ENCODE data around the gene SFI1. TPM values are rescaled to one million over a fixed set of nuclear protein-coding genes. Genes with fewer than 3 reads are reported as not detected.
"Not testable (repeated sequence)": the region's sequence is repeated elsewhere in the genome, so short reads cannot be mapped to it uniquely, and the experiment has no call there.

The SFI1 gene
- polyA plus RNA-seq, 6 donors from 2014 or later = 3.3 to 21.1 (median 8.7) TPM

DNA sequence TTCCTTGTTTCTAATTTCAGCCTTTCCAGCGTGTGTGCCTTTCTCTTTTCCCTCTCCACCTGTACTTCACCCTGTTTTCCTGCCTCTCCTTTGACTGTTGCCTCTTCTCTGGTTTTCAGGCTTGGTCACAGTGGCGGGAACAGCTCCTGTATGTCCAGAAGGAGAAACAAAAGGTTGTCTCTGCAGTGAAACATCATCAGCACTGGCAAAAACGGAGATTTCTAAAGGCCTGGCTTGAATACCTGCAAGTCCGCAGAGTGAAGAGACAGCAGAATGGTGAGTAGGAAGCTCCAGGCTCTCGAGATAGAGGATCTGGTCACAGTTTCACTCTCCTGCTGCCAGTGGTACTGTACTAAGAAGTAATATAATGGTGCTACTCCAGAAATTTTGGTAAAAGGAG lies 76.6 kb downstream of the SFI1 start:
- Mint-ChIP-seq H3K27ac (no peak overlapping the region), H3K4me3 (no peak overlapping the region), H3K4me1 (peaks cover 0 to 5% (median 0%) of the 10 kb centered on the region in 3 donors), H3K36me3 (peaks cover 7 to 17% of the 10 kb centered on the region in 2 donors), H3K27me3 (no peaks in the 10 kb centered on the region), H3K9me3 (no peaks in the 10 kb centered on the region)
- no peak for DNase-seq
- no peak for ATAC-seq (ENCODE audit: low read depth in 2 of 2)

DNA sequence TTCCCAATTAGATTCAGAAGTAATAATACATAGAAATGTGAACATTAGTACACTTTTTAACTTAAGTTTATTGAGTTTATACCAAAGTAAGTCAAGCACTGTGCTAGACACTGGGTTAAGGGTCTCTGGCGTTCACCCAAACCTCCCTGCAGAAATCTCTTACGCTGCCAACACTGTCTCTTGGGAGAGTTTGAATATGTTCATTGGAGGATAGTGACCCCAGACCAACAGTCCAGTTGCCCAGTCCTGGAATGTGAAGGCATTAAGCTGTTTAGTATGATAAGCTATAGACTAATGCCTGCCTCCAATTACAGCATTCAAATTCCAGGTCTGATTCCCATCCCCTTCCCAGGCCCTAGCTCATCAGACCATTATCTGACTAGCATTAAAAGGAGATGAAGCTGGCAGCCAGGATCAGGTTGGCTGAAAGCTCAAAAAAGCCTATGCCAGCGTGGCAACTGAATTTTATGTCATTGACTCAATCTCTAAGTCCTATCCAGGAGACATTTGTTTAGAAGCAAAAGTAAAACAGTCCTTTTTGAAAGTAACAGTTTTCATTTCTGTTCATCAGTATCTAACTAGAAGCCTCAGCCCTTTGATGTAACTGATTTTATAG lies 77.8 kb downstream of the SFI1 start:
- peaks cover 7 to 17% of the 10 kb centered on the region in 2 donors for H3K36me3 Mint-ChIP-seq
- H3K27ac Mint-ChIP-seq = no peak overlapping the region
- no peak for DNase-seq
- peaks cover 0 to 3% (median 0%) of the 10 kb centered on the region in 3 donors for H3K4me1 Mint-ChIP-seq
- H3K27me3 Mint-ChIP-seq = no peaks in the 10 kb centered on the region
- no peak overlapping the region for H3K4me3 Mint-ChIP-seq
- ATAC-seq (ENCODE audit: low read depth in 2 of 2) = no peak
- H3K9me3 Mint-ChIP-seq = no peaks in the 10 kb centered on the region

DNA sequence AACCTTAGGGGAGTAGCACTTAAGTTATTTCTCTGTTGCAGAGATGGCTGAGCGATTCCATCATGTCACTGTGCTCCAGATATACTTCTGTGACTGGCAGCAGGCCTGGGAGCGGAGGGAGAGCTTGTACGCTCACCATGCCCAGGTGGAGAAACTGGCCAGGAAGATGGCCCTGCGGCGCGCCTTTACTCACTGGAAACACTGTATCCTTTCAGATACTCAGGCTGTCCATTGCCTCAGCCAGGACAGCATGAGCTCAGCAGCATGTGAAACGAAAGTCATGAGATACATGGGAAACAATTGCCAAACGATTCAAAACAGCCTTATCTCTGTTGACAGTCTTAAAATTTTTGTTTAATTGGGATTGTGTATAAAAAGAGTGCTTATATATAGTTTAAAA lies 78.9 kb downstream of the SFI1 start:
- Mint-ChIP-seq H3K4me1 (no peaks in the 10 kb centered on the region), H3K36me3 (peaks cover 7 to 21% of the 10 kb centered on the region in 2 donors), H3K27ac (no peak overlapping the region), H3K4me3 (peak overlapping the region in 1 of 8 donors; percentile 66), H3K9me3 (no peaks in the 10 kb centered on the region), H3K27me3 (no peaks in the 10 kb centered on the region)
- ATAC-seq (ENCODE audit: low read depth in 2 of 2) (no peak), DNase-seq (no peak)

DNA sequence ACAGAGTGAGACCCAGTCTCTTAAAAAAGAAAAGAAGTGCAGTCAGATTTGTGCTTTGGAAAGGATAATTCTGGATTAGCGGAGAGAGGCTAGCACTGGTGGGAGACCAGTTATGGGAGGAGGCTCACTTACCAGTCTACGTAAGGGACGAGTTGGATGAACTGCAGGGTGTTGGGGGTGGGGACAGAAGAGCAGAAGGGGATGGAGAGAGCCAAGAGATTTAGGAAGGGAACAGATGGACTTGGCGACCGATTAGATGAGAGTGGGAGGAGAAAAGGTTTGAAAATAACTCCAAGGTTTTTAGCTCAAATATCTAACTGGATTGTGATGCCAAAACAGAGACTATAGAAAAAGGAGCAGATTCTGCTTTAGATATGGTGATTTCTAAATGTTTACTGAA lies 81.4 kb downstream of the SFI1 start:
- Mint-ChIP-seq H3K36me3 (peaks cover 7 to 22% of the 10 kb centered on the region in 2 donors), H3K4me1 (peaks cover 5 to 6% (median 5%) of the 10 kb centered on the region in 3 donors), H3K9me3 (no peaks in the 10 kb centered on the region), H3K4me3 (no peak overlapping the region), H3K27ac (no peak overlapping the region), H3K27me3 (no peaks in the 10 kb centered on the region)
- DNase-seq = no peak
- ATAC-seq (ENCODE audit: low read depth in 2 of 2) = no peak

DNA sequence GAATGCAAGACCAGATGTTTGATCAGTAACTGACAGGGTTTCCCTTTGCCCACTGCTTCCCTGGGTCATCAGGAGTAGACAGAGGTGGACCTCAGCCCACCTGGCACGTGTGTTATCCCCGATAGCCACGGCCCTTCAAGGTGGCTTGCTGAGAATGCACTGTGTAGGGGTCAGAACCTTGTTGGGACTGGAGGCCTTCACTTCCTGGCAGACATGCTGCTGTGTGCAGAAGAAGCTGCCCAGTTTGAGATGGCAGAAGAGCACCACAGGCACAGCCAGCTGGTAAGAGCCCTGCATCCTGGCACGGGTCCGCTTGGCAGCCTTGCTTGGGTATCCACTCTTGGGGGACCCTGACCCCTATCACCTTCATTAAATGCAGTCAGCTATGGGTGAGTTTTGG lies 81.8 kb downstream of the SFI1 start:
- Mint-ChIP-seq H3K9me3 (no peaks in the 10 kb centered on the region), H3K36me3 (peaks cover 7 to 22% of the 10 kb centered on the region in 2 donors), H3K27ac (no peak overlapping the region), H3K4me3 (no peak overlapping the region), H3K4me1 (peaks cover 5 to 8% (median 6%) of the 10 kb centered on the region in 3 donors), H3K27me3 (no peaks in the 10 kb centered on the region)
- DNase-seq (no peak), ATAC-seq (ENCODE audit: low read depth in 2 of 2) (no peak)

DNA sequence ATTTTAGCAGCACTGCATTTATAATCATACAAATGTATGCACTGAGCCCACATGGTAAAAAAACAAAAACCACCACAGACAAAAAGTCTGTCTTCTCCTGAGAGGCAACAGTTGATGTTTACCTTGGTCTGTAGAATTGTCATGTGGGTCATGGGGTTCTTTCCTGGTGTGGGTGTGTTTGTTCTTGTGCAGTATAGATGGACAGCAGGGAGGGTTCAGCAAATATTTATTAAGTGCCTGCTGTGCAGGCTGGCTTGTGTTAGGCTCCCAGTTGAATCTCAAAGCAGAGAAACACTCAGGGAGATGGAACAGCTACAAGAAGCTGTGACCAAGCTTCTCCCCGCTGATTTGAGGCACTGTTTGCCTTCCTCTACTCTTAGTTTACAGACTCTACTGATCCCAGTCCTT lies 83.5 kb downstream of the SFI1 start:
- Mint-ChIP-seq H3K4me3 (peak overlapping the region in 1 of 8 donors; percentile 56), H3K36me3 (peaks cover 7 to 19% of the 10 kb centered on the region in 2 donors), H3K9me3 (no peaks in the 10 kb centered on the region)

DNA sequence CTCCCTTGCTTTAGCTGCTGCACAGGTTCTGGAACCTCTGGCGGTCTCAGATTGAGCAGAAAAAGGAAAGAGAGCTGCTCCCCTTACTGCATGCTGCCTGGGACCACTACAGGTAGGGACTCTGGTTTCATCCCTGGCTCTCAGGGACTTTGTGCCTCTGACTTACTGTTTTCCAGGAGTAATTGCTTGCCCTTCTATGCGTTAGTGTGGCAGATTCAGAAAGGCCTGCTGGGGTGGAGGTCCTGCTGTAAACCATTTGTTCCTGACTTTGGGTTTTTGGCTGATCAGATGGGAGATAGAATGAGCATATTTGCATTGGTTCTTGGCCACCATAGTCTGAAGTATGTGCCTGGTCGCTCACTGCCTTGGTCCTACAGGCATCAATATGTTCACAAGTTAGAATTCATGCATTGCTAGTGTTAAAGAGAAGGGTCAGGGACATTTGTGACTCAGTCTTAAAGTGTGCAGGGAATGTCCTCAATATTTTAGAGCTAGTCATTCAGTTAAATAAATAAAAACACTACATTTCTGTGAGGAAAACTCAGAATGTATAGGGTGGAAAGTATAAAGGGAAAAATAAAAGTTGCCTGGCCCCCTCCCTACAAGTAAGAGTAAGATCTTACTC lies 87.6 kb downstream of the SFI1 start:
- H3K36me3 Mint-ChIP-seq = peaks cover 14 to 22% of the 10 kb centered on the region in 2 donors
- ATAC-seq (ENCODE audit: low read depth in 2 of 2) (no peak), DNase-seq (no peak)
- no peaks in the 10 kb centered on the region for H3K27me3 Mint-ChIP-seq
- H3K4me3 Mint-ChIP-seq = no peak overlapping the region
- H3K9me3 Mint-ChIP-seq = no peaks in the 10 kb centered on the region
- H3K27ac Mint-ChIP-seq = peak overlapping the region in 1 of 6 donors; percentile 8
- H3K4me1 Mint-ChIP-seq = peaks cover 5 to 9% (median 8%) of the 10 kb centered on the region in 3 donors

More for the DNA sequence above, 83.5 kb downstream of the SFI1 start:
- Mint-ChIP-seq H3K4me1 (peaks cover 5 to 9% (median 8%) of the 10 kb centered on the region in 3 donors), H3K27me3 (no peaks in the 10 kb centered on the region), H3K27ac (peak overlapping the region in 1 of 6 donors; percentile 55)
- DNase-seq (no peak), ATAC-seq (ENCODE audit: low read depth in 2 of 2) (no peak)

DNA sequence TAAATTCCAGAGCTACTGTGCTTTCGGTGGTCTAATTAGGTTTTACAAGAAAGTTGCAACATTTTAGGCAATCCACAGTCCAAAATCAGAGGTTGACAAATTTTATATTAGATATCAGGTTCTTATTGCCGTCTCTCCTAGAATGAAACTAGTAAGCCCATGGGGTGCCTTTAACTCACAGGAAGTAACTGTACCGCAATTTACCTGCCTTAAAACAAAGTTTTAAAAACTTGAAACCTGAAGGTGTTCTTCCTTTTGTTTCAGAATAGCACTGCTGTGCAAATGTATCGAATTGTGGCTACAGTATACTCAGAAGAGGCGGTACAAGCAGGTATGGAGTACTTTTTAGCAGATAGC lies 88.4 kb downstream of the SFI1 start:
- Mint-ChIP-seq H3K9me3 (no peaks in the 10 kb centered on the region), H3K4me3 (no peak overlapping the region), H3K36me3 (peaks cover 14 to 26% of the 10 kb centered on the region in 2 donors), H3K27ac (no peak overlapping the region), H3K4me1 (peaks cover 5 to 9% (median 8%) of the 10 kb centered on the region in 3 donors), H3K27me3 (no peaks in the 10 kb centered on the region)
- DNase-seq (no peak), ATAC-seq (ENCODE audit: low read depth in 2 of 2) (no peak)

DNA sequence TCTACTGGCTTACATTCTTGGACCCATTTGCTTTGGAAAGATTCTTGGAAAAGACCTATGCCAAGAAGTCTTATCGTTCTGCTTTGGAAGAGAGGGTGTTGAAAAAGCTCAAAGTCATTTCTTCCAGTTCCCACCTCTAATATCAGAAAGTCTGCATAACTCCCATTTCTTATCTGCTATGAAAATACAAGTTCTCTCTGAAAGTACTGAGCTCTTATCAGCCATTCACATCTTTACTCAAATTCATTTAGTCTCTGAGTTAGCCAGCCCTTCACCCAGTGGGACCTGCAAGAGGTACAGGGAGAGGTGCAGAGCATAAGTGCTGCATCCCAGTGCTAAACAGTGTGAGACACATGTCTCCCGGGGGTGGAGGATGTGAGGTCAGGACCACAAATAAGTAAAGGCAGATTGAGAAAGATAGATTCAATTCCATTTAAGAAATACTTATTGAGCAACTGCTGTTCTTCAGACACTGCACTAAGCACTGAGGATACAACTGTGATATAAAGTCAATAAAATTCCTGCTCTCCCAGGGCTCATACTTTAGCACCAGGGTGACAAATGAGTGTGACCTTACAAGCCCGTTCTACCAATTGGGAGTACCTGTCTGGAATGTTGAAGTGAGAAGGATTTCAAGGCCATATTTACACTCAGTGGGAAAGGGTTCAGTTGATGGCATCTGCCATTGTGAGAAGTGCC lies 89.0 kb downstream of the SFI1 start:
- H3K27ac Mint-ChIP-seq = no peak overlapping the region
- H3K36me3 Mint-ChIP-seq = peaks cover 14 to 21% of the 10 kb centered on the region in 2 donors
- no peaks in the 10 kb centered on the region for H3K9me3 Mint-ChIP-seq
- H3K27me3 Mint-ChIP-seq = no peaks in the 10 kb centered on the region
- no peak for ATAC-seq (ENCODE audit: low read depth in 2 of 2)
- peak overlapping the region in 1 of 8 donors; percentile 60 for H3K4me3 Mint-ChIP-seq
- DNase-seq = no peak
- H3K4me1 Mint-ChIP-seq = peaks cover 5 to 9% (median 8%) of the 10 kb centered on the region in 3 donors

DNA sequence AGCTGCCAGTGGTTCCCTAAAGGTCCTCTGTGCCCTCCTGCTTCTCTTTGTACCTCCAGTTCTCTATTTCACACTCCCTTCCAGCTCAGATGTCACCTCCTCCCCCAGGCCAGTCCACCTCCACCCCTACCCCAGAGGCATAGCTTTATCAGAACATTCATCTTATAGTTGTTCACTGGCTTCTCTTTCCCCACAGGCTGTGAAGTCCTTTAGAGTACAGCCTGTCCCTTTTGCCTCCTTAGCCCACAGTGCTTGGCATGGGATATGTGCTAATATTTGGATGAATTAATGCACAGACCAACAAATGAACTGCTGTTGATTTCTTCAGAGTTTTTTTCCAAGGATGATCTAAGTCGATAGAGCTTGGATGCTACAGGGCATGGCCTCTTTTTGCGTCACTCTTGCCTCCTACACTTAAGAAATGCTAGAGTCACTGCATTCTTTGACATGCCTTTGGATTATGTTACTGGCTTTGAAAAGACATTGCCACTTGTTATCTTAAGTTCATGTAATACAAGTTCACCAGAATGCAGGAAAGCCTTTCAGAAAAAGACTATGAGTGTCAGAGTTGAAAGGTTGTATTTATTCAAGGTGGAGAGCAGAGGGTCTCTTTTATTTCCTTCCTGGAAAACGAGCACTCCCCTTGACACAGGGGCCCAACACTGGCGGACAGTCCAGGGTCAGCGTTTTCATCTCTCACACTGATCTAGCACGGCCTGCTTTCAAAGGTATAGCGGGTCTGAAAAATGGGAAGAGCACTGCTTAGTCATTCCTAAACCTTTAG lies 90.0 kb downstream of the SFI1 start:
- peaks cover 5 to 9% (median 8%) of the 10 kb centered on the region in 3 donors for H3K4me1 Mint-ChIP-seq
- peak overlapping the region in 1 of 6 donors; percentile 82 for H3K27ac Mint-ChIP-seq
- no peak for DNase-seq
- no peaks in the 10 kb centered on the region for H3K9me3 Mint-ChIP-seq
- peaks cover 14 to 21% of the 10 kb centered on the region in 2 donors for H3K36me3 Mint-ChIP-seq
- no peaks in the 10 kb centered on the region for H3K27me3 Mint-ChIP-seq
- peak overlapping the region in 1 of 8 donors; percentile 17 for H3K4me3 Mint-ChIP-seq
- no peak for ATAC-seq (ENCODE audit: low read depth in 2 of 2)

DNA sequence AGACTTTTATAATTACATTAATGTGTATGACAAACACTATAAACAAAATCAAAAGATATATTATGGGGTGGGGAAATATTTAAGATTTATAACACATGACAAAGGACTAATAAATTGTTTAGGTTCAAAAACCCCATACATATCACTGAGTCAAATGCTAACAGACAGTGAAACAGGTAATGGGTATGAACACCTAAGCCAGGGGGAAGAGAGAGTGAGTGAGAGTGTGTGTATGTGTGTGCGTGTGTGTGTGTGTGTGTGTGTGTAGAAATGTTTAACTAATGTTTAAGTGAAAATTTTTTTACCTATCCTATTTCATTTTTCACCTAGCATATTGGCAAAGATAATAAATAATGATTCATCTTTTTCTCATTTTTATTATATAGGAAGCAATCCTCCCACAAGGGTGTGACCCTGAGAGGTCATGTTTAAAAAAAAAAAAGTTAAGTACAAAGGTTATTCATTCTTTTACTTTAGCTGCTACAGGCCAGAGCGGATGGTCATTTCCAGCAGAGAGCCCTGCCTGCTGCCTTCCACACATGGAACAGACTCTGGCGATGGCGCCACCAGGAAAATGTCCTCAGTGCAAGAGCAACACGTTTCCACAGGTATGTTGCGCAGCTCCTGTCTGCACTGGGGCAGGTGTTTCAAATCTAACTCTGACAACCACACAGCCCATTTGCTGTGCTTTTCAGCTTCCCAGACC lies 92.8 kb downstream of the SFI1 start:
- ATAC-seq (ENCODE audit: low read depth in 2 of 2) (no peak), DNase-seq (no peak)
- no peaks in the 10 kb centered on the region for H3K27me3 Mint-ChIP-seq
- H3K36me3 Mint-ChIP-seq = peaks cover 14 to 21% of the 10 kb centered on the region in 2 donors
- H3K9me3 Mint-ChIP-seq = no peaks in the 10 kb centered on the region
- no peaks in the 10 kb centered on the region for H3K4me1 Mint-ChIP-seq
- no peak overlapping the region for H3K4me3 Mint-ChIP-seq
- H3K27ac Mint-ChIP-seq = no peak overlapping the region

DNA sequence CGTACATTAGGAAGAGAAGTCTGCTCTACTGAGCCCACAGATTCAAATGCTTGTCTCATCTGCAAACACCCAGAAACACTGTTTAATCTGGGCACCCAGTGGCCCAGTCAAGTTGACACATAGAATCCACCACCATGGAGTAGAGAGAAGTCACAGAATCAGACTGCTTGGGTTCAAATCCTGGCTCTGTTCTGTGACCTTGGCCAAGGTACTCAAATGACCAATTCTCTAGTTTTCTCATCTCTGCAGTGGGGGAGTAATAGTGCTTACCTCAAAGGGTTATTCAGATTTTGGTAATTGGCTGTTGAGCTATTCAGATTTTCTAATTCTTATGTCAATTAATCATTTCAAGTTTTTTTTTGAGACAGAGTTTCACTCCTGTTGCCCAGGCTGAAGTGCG lies 93.8 kb downstream of the SFI1 start:
- not testable (repeated sequence) for H3K27ac Mint-ChIP-seq; DNase-seq; H3K4me3 Mint-ChIP-seq; H3K9me3 Mint-ChIP-seq; ATAC-seq (ENCODE audit: low read depth in 2 of 2); H3K27me3 Mint-ChIP-seq; H3K4me1 Mint-ChIP-seq
- H3K36me3 Mint-ChIP-seq = peaks cover 13 to 16% of the 10 kb centered on the region in 2 donors

DNA sequence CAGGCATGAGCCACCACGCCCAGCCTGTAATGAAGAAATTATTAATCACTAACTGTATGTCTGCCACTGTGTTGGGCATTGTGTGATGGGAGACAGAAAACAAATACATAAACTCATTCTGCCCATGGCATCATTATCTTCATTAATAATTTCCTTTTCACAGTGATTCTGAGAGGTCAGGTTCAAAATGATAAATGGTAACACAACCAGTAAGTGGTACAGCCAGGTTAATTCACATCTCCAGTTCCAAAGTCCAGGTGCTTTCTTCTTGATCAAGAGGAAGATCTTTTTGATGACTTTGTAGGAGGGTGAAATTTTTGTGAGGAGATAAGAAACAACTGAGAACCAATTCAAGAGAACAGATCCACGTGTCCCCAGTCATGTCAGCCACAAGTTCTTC lies 98.9 kb downstream of the SFI1 start:
- Mint-ChIP-seq H3K9me3 (no peaks in the 10 kb centered on the region), H3K27ac (peak overlapping the region in 3 of 6 donors; percentile 4 to 68 (median 16)), H3K36me3 (no peaks in the 10 kb centered on the region), H3K27me3 (no peaks in the 10 kb centered on the region), H3K4me1 (peaks cover 0 to 2% (median 0%) of the 10 kb centered on the region in 3 donors), H3K4me3 (no peak overlapping the region)
- ATAC-seq (ENCODE audit: low read depth in 2 of 2) (no peak), DNase-seq (no peak)
